ENCODE measurements around the gene PLAAT3.
"Not testable (repeated sequence)": the region's sequence is repeated elsewhere in the genome, so short reads cannot be mapped to it uniquely, and the experiment has no call there.

Gene PLAAT3

GRCh38 chr11:63635762-63636465 is 21.7 kb upstream of the PLAAT3 start:
- no peak overlapping the region for H3K4me3 ChIP-seq (ENCODE audit: low read depth, low read length)
- TF ChIP-seq, protein P1, sequence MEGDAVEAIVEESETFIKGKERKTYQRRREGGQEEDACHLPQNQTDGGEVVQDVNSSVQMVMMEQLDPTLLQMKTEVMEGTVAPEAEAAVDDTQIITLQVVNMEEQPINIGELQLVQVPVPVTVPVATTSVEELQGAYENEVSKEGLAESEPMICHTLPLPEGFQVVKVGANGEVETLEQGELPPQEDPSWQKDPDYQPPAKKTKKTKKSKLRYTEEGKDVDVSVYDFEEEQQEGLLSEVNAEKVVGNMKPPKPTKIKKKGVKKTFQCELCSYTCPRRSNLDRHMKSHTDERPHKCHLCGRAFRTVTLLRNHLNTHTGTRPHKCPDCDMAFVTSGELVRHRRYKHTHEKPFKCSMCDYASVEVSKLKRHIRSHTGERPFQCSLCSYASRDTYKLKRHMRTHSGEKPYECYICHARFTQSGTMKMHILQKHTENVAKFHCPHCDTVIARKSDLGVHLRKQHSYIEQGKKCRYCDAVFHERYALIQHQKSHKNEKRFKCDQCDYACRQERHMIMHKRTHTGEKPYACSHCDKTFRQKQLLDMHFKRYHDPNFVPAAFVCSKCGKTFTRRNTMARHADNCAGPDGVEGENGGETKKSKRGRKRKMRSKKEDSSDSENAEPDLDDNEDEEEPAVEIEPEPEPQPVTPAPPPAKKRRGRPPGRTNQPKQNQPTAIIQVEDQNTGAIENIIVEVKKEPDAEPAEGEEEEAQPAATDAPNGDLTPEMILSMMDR (IDR thresholded peaks at IDR 0.05; ENCODE audit: low read depth, low read length, missing control alignments): peak; percentile 80
- peak; percentile 30 for DNase-seq (ENCODE audit: low read depth)

- TF ChIP-seq, protein P1 (IDR thresholded peaks at IDR 0.05; ENCODE audit: low read depth, low read length, missing control alignments): no peak
- DNase-seq (ENCODE audit: low read depth): no peak
- H3K4me3 ChIP-seq (ENCODE audit: low read depth, low read length): no peak overlapping the region
These were observed 15.2 kb upstream of the PLAAT3 start for GRCh38 chr11:63629426-63629825.

GRCh38 chr11:63623513-63624140 is 9.4 kb upstream of the PLAAT3 start:
- no peak overlapping the region for H3K4me3 ChIP-seq (ENCODE audit: low read depth, low read length)
- DNase-seq (ENCODE audit: low read depth): no peak
- TF ChIP-seq, protein P1 (IDR thresholded peaks at IDR 0.05; ENCODE audit: low read depth, low read length, missing control alignments): no peak

DNA sequence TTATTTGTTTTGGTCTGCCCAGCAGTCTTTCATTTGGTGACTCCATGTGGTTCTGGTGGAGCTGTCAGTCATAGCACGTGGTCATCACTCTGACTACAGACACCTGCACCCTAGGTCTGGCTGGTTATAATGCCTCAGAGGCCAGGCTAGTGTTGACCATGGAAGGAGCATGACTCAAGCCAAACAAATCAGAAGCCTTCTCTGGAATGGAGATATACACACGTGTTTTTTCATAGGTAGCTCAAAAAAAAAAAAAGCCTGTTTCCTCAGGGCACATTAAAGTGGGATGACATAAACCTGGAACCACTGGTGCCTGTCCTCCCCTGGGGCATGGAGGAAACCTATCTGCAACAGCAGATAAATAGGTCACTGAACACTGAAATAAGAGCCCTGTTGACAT is 8.1 kb upstream of the PLAAT3 start:
- TF ChIP-seq, protein P1 (IDR thresholded peaks at IDR 0.05; ENCODE audit: low read depth, low read length, missing control alignments): no peak
- H3K4me3 ChIP-seq (ENCODE audit: low read depth, low read length): no peak overlapping the region
- DNase-seq (ENCODE audit: low read depth): no peak

GRCh38 chr11:63621071-63621470 is 6.8 kb upstream of the PLAAT3 start:
- TF ChIP-seq, protein P1 (IDR thresholded peaks at IDR 0.05; ENCODE audit: low read depth, low read length, missing control alignments): no peak
- DNase-seq (ENCODE audit: low read depth): no peak
- no peak overlapping the region for H3K4me3 ChIP-seq (ENCODE audit: low read depth, low read length)

DNA sequence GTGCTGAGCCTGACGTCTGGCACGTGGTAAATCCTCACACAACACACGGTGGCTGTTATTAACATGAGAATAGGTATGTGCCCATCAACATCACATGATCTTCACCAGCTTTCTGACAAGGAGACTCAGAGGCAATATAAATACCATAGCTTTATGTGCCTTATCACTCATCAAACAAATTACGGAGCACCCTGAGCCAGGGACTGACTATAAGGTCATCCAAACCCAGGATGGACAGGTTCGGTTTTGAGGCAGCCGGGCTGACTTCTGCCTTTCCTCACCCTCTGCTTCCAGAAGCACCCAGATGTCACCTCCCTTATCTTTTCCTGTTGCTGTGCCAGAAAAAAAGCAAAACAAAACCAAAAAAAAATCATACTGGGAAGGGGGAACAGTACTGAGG is 5.7 kb upstream of the PLAAT3 start:
- no peak for DNase-seq (ENCODE audit: low read depth)
- TF ChIP-seq, protein P1 (IDR thresholded peaks at IDR 0.05; ENCODE audit: low read depth, low read length, missing control alignments): no peak

DNA sequence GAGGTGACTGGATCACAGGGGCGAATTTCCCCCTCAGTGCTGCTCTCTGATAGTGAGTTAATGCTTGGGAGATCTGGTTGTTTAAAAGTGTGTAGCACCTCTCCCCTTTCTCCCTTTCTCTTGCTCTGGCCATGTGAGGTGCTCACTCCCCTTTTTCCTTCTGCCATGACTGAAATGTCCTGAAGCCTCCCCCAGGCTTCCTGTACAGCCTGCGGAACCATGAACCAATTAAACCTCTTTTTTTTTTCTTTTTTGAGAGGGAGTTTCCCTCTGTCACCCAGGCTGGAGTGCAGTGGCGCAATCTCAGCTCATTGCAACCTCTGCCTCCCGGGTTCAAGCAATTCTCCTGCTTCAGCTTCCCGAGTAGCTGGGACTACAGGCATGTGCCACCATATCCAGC is 3.5 kb upstream of the PLAAT3 start:
- not testable (repeated sequence) for DNase-seq (ENCODE audit: low read depth); H3K4me3 ChIP-seq (ENCODE audit: low read depth, low read length)

More for the DNA sequence above, 5.7 kb upstream of the PLAAT3 start:
- H3K4me3 ChIP-seq (ENCODE audit: low read depth, low read length): no peak overlapping the region

All from GM12864 (cell line).